Astrocyte (in vitro differentiated cells and primary cell): ENCODE results near the gene DISP1. TPM values are rescaled to one million over a fixed set of nuclear protein-coding genes. Genes with fewer than 3 reads are reported as not detected.

Experiments used
- DNase-seq: peaks from one replicate; pipeline ENCODE4 v3.0.0-alpha.2; 2010; ENCODE audit warnings: low read depth
- FAIRE-seq: peaks from 2 replicates; lab custom pipeline; 2011; peaks lifted over from hg19 to GRCh38; lab: Jason Lieb, UNC
- H2AFZ ChIP-seq: 2 replicates; pipeline ENCODE4 v1.6.0; 2012; ENCODE audit warnings: low read depth, low read length, inconsistent platforms
- H3K27ac ChIP-seq: 2 replicates; pipeline ENCODE4 v1.5.1; 2011; ENCODE audit warnings: low read depth, low read length, inconsistent platforms
- H3K27me3 ChIP-seq: 2 replicates; pipeline ENCODE4 v1.6.0; 2011; ENCODE audit warnings: low read length, inconsistent platforms; ENCODE audit not compliant: insufficient read depth
- H3K36me3 ChIP-seq: 2 replicates; pipeline ENCODE4 v1.5.1; 2011; ENCODE audit warnings: low read length, inconsistent platforms; ENCODE audit not compliant: insufficient read depth
- H3K4me1 ChIP-seq: 2 replicates; pipeline ENCODE4 v1.5.1; 2011; ENCODE audit warnings: low read length, inconsistent platforms; ENCODE audit not compliant: insufficient read depth
- H3K4me2 ChIP-seq: 2 replicates; pipeline ENCODE4 v1.6.0; 2012; ENCODE audit warnings: low read length, inconsistent platforms
- H3K4me3 ChIP-seq: 2 replicates; pipeline ENCODE4 v1.5.1; 2011; ENCODE audit warnings: low read depth, mild to moderate bottlenecking, low read length, inconsistent platforms; ENCODE audit not compliant: insufficient read depth
- H3K79me2 ChIP-seq: 2 replicates; pipeline ENCODE4 v1.6.0; 2012; ENCODE audit warnings: mild to moderate bottlenecking, low read length, inconsistent platforms; ENCODE audit not compliant: insufficient read depth
- H3K9ac ChIP-seq: 2 replicates; pipeline ENCODE4 v1.6.0; 2012; ENCODE audit warnings: mild to moderate bottlenecking, low read length, inconsistent platforms
- H3K9me3 ChIP-seq: 2 replicates; pipeline ENCODE4 v1.5.1; 2012; ENCODE audit warnings: low read depth, mild to moderate bottlenecking, low read length, inconsistent platforms; ENCODE audit not compliant: insufficient read depth
- H4K20me1 ChIP-seq: 2 replicates; pipeline ENCODE4 v1.6.0; 2012; ENCODE audit warnings: low read length, inconsistent platforms; ENCODE audit not compliant: insufficient read depth
- H3K27ac Mint-ChIP-seq: one replicate; pipeline ENCODE4 v1.8.0; 2021; ENCODE audit warnings: mild to moderate bottlenecking, mixed read lengths; ENCODE audit not compliant: unreplicated experiment
- H3K27me3 Mint-ChIP-seq: one replicate; pipeline ENCODE4 v1.8.0; 2021; ENCODE audit warnings: low read depth, mixed read lengths; ENCODE audit not compliant: unreplicated experiment
- H3K36me3 Mint-ChIP-seq: one replicate; pipeline ENCODE4 v1.8.0; 2021; ENCODE audit warnings: low read depth, mixed read lengths; ENCODE audit not compliant: unreplicated experiment
- H3K4me1 Mint-ChIP-seq: one replicate; pipeline ENCODE4 v1.8.0; 2021; ENCODE audit warnings: low read depth, mixed read lengths; ENCODE audit not compliant: unreplicated experiment
- H3K4me3 Mint-ChIP-seq: one replicate; pipeline ENCODE4 v1.8.0; 2021; ENCODE audit warnings: mild to moderate bottlenecking, moderate library complexity, mixed read lengths; ENCODE audit not compliant: unreplicated experiment
- H3K9me3 Mint-ChIP-seq: one replicate; pipeline ENCODE4 v1.8.0; 2021; ENCODE audit warnings: mild to moderate bottlenecking, mixed read lengths; ENCODE audit not compliant: unreplicated experiment
- CTCF ChIP-seq: IDR thresholded peaks from 2 replicates; pipeline ENCODE4 v1.5.1; 2011; ENCODE audit warnings: low read depth, mild to moderate bottlenecking, inconsistent platforms, low read length, moderate library complexity; ENCODE audit not compliant: insufficient read depth
- EZH2 ChIP-seq: IDR thresholded peaks from 2 replicates; pipeline ENCODE4 v1.6.1; 2012; ENCODE audit warnings: mild to moderate bottlenecking, low read length, inconsistent platforms; ENCODE audit not compliant: insufficient read depth
- total RNA-seq: library from RNA; stranded (reverse); gene quantifications from 2 replicates; pipeline ENCODE4 v1.2.1, GENCODE V29; 2021

Gene DISP1
- total RNA-seq, 1 donor from 2014 or later: 4.1 TPM

- no peak overlapping the region for H3K27ac Mint-ChIP-seq
These were observed 29.9 kb upstream of the DISP1 start for GRCh38 chr1:222784916-222785315.

DNA sequence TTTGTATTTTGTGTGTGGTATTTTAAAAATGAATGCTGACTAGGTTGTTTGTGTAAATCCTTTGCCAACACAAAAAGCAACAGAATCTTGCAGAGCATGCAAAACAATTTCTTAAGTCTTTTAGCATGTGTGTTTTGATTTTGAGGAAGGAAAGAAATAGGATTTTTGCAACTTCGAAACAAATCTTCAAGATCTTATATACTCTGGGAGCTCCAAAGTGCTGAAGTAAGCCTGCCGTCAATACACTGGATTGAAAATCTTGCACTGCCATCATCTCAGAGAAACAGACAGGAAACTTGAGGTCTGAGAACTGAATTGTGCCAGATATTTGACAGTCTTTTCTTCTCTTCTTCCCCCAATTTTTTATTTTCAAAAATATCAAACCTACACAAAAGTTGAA lies 29.3 kb upstream of the DISP1 start:
- peaks cover 10% of the 10 kb centered on the region for H3K27me3 ChIP-seq
- FAIRE-seq (no peak), DNase-seq (no peak)
- no peak overlapping the region for H3K27ac ChIP-seq
- H3K9ac ChIP-seq: no peak overlapping the region
- Mint-ChIP-seq H3K4me1 (peaks cover 16% of the 10 kb centered on the region), H3K36me3 (no peaks in the 10 kb centered on the region), H3K27me3 (no peaks in the 10 kb centered on the region), H3K9me3 (no peaks in the 10 kb centered on the region), H3K4me3 (no peak overlapping the region), H3K27ac (no peak overlapping the region)
- H3K4me1 ChIP-seq: no peaks in the 10 kb centered on the region
- H3K36me3 ChIP-seq: no peaks in the 10 kb centered on the region
- TF ChIP-seq EZH2 (no peak), CTCF (no peak)
- H4K20me1 ChIP-seq: no peaks in the 10 kb centered on the region
- H3K79me2 ChIP-seq: no peaks in the 10 kb centered on the region
- H3K4me2 ChIP-seq: no peak overlapping the region
- H3K4me3 ChIP-seq: no peak overlapping the region
- H2AFZ ChIP-seq: no peak overlapping the region
- H3K9me3 ChIP-seq: no peaks in the 10 kb centered on the region

More at GRCh38 chr1:222784916-222785315, 29.9 kb upstream of the DISP1 start:
- H3K4me1 ChIP-seq: no peaks in the 10 kb centered on the region
- H3K27ac ChIP-seq: no peak overlapping the region
- Mint-ChIP-seq H3K27me3 (no peaks in the 10 kb centered on the region), H3K9me3 (no peaks in the 10 kb centered on the region), H3K36me3 (no peaks in the 10 kb centered on the region), H3K4me1 (peaks cover 16% of the 10 kb centered on the region), H3K4me3 (no peak overlapping the region)
- no peak overlapping the region for H3K4me3 ChIP-seq
- H3K9ac ChIP-seq: no peak overlapping the region
- H2AFZ ChIP-seq: no peak overlapping the region
- H3K27me3 ChIP-seq: peaks cover 10% of the 10 kb centered on the region
- no peak overlapping the region for H3K4me2 ChIP-seq
- DNase-seq (no peak), FAIRE-seq (no peak)
- no peaks in the 10 kb centered on the region for H4K20me1 ChIP-seq
- H3K79me2 ChIP-seq: no peaks in the 10 kb centered on the region
- no peaks in the 10 kb centered on the region for H3K36me3 ChIP-seq
- TF ChIP-seq CTCF: no peak
- TF ChIP-seq EZH2: no peak
- no peaks in the 10 kb centered on the region for H3K9me3 ChIP-seq

- Histone ChIP-seq H3K4me2 (no peak overlapping the region), H3K36me3 (no peaks in the 10 kb centered on the region), H3K27ac (no peak overlapping the region), H3K4me1 (no peaks in the 10 kb centered on the region), H2AFZ (no peak overlapping the region), H3K4me3 (no peak overlapping the region), H3K9me3 (no peaks in the 10 kb centered on the region), H4K20me1 (no peaks in the 10 kb centered on the region), H3K9ac (no peak overlapping the region), H3K27me3 (peaks cover 10% of the 10 kb centered on the region), H3K79me2 (no peaks in the 10 kb centered on the region)
- Mint-ChIP-seq H3K27me3 (no peaks in the 10 kb centered on the region), H3K9me3 (no peaks in the 10 kb centered on the region), H3K4me1 (peaks cover 17% of the 10 kb centered on the region), H3K27ac (peak overlapping the region; percentile 54), H3K4me3 (no peak overlapping the region), H3K36me3 (no peaks in the 10 kb centered on the region)
- DNase-seq (no peak), FAIRE-seq (no peak)
- TF ChIP-seq CTCF: no peak
- TF ChIP-seq EZH2: no peak
These were observed 28.7 kb upstream of the DISP1 start for GRCh38 chr1:222786121-222786520.
